PC-3 (cell line): ENCODE measurements around the gene CYB561D2. TPM values are rescaled to one million over a fixed set of nuclear protein-coding genes. Genes with fewer than 3 reads are reported as not detected.

ENCODE experiments used
- ATAC-seq: fragments of 200-7000 bp; cut with Tn5 transposase; 2 replicates; pipeline ENCODE4 v1.9.1; 2020; ENCODE audit warnings: mild to moderate bottlenecking, moderate library complexity
- BruUV-seq: library from RNA; stranded (reverse); fragments of 400-500 nt; replicated peaks from 2 replicates; lab custom pipeline; 2021; lab: Mats Ljungman, UMichigan
- CTCF ChIA-PET: fragments of 300-600 bp; sonication (Branson Sonifier 250); formaldehyde crosslinking; loops from one replicate; lab custom pipeline; 2022; ENCODE audit warnings: antibody characterized with exemption; lab: Charles Lee
- POLR2A ChIA-PET: fragments of 300-600 bp; sonication (Branson Sonifier 250); formaldehyde crosslinking; loops from one replicate; lab custom pipeline; 2022; ENCODE audit warnings: antibody characterized with exemption; ENCODE audit not compliant: unreplicated experiment; lab: Charles Lee
- DNase-seq: peaks from one replicate; pipeline ENCODE4 v3.0.0-alpha.2; 2015
- H2AFZ ChIP-seq: fragments of 300-600 bp; sonication (generic); 2 replicates; pipeline ENCODE4 v1.6.0; 2016; ENCODE audit warnings: antibody characterized with exemption, low read length
- H3F3A ChIP-seq: fragments of 300-600 bp; sonication (generic); one replicate; pipeline ENCODE4 v1.6.0; 2017; ENCODE audit warnings: antibody characterized with exemption, low read length, control low read depth, mild to moderate bottlenecking; ENCODE audit not compliant: unreplicated experiment
- H3K27ac ChIP-seq: fragments of 300-600 bp; sonication (generic); 2 replicates; pipeline ENCODE4 v1.5.1; 2016; ENCODE audit warnings: mild to moderate bottlenecking, low read length
- H3K27me3 ChIP-seq: fragments of 300-600 bp; sonication (generic); 2 replicates; pipeline ENCODE4 v1.6.1; 2016; ENCODE audit warnings: low read length, mixed read lengths
- H3K36me3 ChIP-seq: fragments of 300-600 bp; sonication (generic); 2 replicates; pipeline ENCODE4 v1.6.1; 2016; ENCODE audit warnings: low read depth, mixed run types, low read length, mixed read lengths
- H3K4me1 ChIP-seq: fragments of 300-600 bp; sonication (generic); 2 replicates; pipeline ENCODE4 v1.5.1; 2016; ENCODE audit warnings: low read length; ENCODE audit not compliant: insufficient read depth
- H3K4me2 ChIP-seq: fragments of 300-600 bp; sonication (generic); 2 replicates; pipeline ENCODE4 v1.6.0; 2016; ENCODE audit warnings: low read length
- H3K4me3 ChIP-seq: fragments of 300-600 bp; sonication (generic); 2 replicates; pipeline ENCODE4 v1.5.1; 2016; ENCODE audit warnings: mild to moderate bottlenecking, low read length, mixed read lengths
- H3K79me2 ChIP-seq: fragments of 300-600 bp; sonication (generic); 2 replicates; pipeline ENCODE4 v1.6.1; 2017; ENCODE audit warnings: low read length, mixed read lengths
- H3K9ac ChIP-seq: fragments of 300-600 bp; sonication (generic); 2 replicates; pipeline ENCODE4 v1.6.0; 2016; ENCODE audit warnings: mild to moderate bottlenecking, low read length
- H3K9me2 ChIP-seq: fragments of 300-600 bp; sonication (generic); replicated peaks from 2 replicates; pipeline ENCODE4 v1.6.1; 2016; ENCODE audit warnings: mixed run types, low read length, mixed read lengths
- H3K9me3 ChIP-seq: fragments of 300-600 bp; sonication (generic); 2 replicates; pipeline ENCODE4 v1.6.1; 2016; ENCODE audit warnings: low read length, mixed read lengths
- H4K20me1 ChIP-seq: fragments of 300-600 bp; sonication (generic); 2 replicates; pipeline ENCODE4 v1.6.1; 2016; ENCODE audit warnings: low read length, mixed read lengths
- CTCF ChIP-seq: fragments of 300-600 bp; sonication (generic); conservative IDR thresholded peaks from 2 replicates; pipeline ENCODE4 v1.5.1; 2017; ENCODE audit warnings: antibody characterized with exemption, low read depth, mild to moderate bottlenecking, low read length
- EZH2 ChIP-seq: fragments of 300-600 bp; sonication (generic); IDR thresholded peaks from one replicate; pipeline ENCODE4 v1.6.1; 2017; ENCODE audit warnings: antibody characterized with exemption, mild to moderate bottlenecking, low read length; ENCODE audit not compliant: unreplicated experiment
- EZH2phosphoT487 ChIP-seq: fragments of 300-600 bp; sonication (generic); IDR thresholded peaks from 2 replicates; pipeline ENCODE4 v1.6.1; 2018; ENCODE audit warnings: mild to moderate bottlenecking, antibody characterized with exemption, low read length, borderline replicate concordance
- intact Hi-C: fragments of 100-400 bp; cut with micrococcal nuclease; formaldehyde crosslinking; loops from 2 replicates; pipeline ENCODE4 v1.9.0; 2023
- total RNA-seq: library from RNA; depleted of rRNA; stranded (reverse); fragments of >200 nt; gene quantifications from 2 replicates; pipeline ENCODE4 v1.2.3, GENCODE V29; 2014

CYB561D2 gene
- total RNA-seq, 1 experiment from 2014 or later, result 44.3 TPM

GRCh38 chr3:50317300-50317699 is 33.4 kb upstream of the CYB561D2 start:
- ATAC-seq, result no peak
- H3K4me3 ChIP-seq, result peak overlapping the region; percentile 57
- no peaks in the 10 kb centered on the region for H4K20me1 ChIP-seq
- H3K4me1 ChIP-seq, result peaks cover 48% of the 10 kb centered on the region
- POLR2A ChIA-PET, result interaction anchor here (0.6 to 1.4 kb wide), 3 partner anchors 18 to 25 kb away, joined by 4 to 5 read pairs (median 4); partner anchors contain the start of genes HYAL3, IFRD2 and NAA80
- H3K36me3 ChIP-seq, result peaks cover 6% of the 10 kb centered on the region
- DNase-seq, result peak; percentile 25
- H3K4me2 ChIP-seq, result peak overlapping the region; percentile 88
- H3K9ac ChIP-seq, result peak overlapping the region; percentile 60
- intact Hi-C loops, result loop anchor here (1.0 kb wide), 1 partner anchor 18 kb away; the partner anchor contains the start of genes HYAL3 and NAA80
- H3F3A ChIP-seq, result peaks cover 13% of the 10 kb centered on the region
- TF ChIP-seq CTCF (no peak), EZH2 (no peak), EZH2phosphoT487 (no peak)
- H3K9me2 ChIP-seq, result no peaks in the 10 kb centered on the region
- peaks cover 35% of the 10 kb centered on the region for H3K79me2 ChIP-seq
- peak overlapping the region; percentile 92 for H3K27ac ChIP-seq
- no peaks in the 10 kb centered on the region for H3K27me3 ChIP-seq
- H3K9me3 ChIP-seq, result no peaks in the 10 kb centered on the region
- BruUV-seq, result TSS peak; percentile 73
- no peak overlapping the region for H2AFZ ChIP-seq
- CTCF ChIA-PET, result interaction anchor here (0.6 kb wide), 1 partner anchor 11 kb away, joined by 3 read pairs; no protein-coding TSS in a partner anchor

GRCh38 chr3:50318163-50318562 is 32.5 kb upstream of the CYB561D2 start:
- peak overlapping the region; percentile 88 for H3K4me2 ChIP-seq
- no peaks in the 10 kb centered on the region for H3K9me2 ChIP-seq
- H3K4me1 ChIP-seq, result peaks cover 48% of the 10 kb centered on the region
- intact Hi-C loops, result no loop called here
- BruUV-seq, result no TSS peak
- no peaks in the 10 kb centered on the region for H4K20me1 ChIP-seq
- no peak overlapping the region for H2AFZ ChIP-seq
- TF ChIP-seq CTCF (no peak), EZH2 (no peak), EZH2phosphoT487 (no peak)
- H3K27ac ChIP-seq, result peak overlapping the region; percentile 92
- peaks cover 13% of the 10 kb centered on the region for H3F3A ChIP-seq
- no peaks in the 10 kb centered on the region for H3K9me3 ChIP-seq
- H3K79me2 ChIP-seq, result peaks cover 35% of the 10 kb centered on the region
- no peak for ATAC-seq
- no peak overlapping the region for H3K9ac ChIP-seq
- POLR2A ChIA-PET, result interaction anchor here (1.2 kb wide), 1 partner anchor 19 kb away, joined by 4 read pairs; the partner anchor contains the start of genes HYAL3 and NAA80
- H3K27me3 ChIP-seq, result no peaks in the 10 kb centered on the region
- no peak for DNase-seq
- CTCF ChIA-PET, result no interaction called here
- H3K36me3 ChIP-seq, result peaks cover 6% of the 10 kb centered on the region
- H3K4me3 ChIP-seq, result no peak overlapping the region

DNA sequence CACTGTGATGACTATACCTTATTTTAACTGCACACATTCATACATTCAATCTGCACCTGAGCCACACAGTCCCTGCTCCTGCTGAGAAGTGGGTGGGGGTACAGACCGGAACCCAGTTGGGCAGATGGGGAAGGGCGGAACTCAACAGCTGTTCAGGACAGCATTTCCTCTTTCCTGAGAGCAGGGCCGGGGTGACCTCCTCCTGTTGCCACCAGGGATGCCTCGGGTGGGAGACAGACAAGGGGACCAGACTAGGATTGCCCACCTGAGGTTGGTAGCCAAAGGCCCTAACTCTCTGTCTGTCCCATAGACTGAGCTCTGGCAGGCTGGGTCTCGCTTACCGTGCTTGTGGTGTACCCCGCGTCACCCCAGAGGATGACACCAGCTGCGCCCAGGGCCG is 32.0 kb upstream of the CYB561D2 start:
- intact Hi-C loops, result no loop called here
- H4K20me1 ChIP-seq, result no peaks in the 10 kb centered on the region
- ChIA-PET POLR2A (no interaction called here), CTCF (no interaction called here)
- peak overlapping the region; percentile 88 for H3K4me2 ChIP-seq
- DNase-seq (no peak), ATAC-seq (no peak)
- peaks cover 35% of the 10 kb centered on the region for H3K79me2 ChIP-seq
- H3K27me3 ChIP-seq, result no peaks in the 10 kb centered on the region
- no peak overlapping the region for H3K9ac ChIP-seq
- peaks cover 13% of the 10 kb centered on the region for H3F3A ChIP-seq
- BruUV-seq, result no TSS peak
- H3K4me1 ChIP-seq, result peaks cover 48% of the 10 kb centered on the region
- no peak overlapping the region for H2AFZ ChIP-seq
- H3K9me2 ChIP-seq, result no peaks in the 10 kb centered on the region
- H3K36me3 ChIP-seq, result peaks cover 6% of the 10 kb centered on the region
- TF ChIP-seq EZH2phosphoT487 (no peak), CTCF (no peak)
- no peaks in the 10 kb centered on the region for H3K9me3 ChIP-seq
- H3K27ac ChIP-seq, result no peak overlapping the region
- no peak overlapping the region for H3K4me3 ChIP-seq
